Amniotic epithelial cell (primary cell): ENCODE results near the gene SLC27A5.
A peak's percentile ranks its signal among the peaks of the same experiment; 100 is the strongest.
"Not testable (repeated sequence)": the region's sequence is repeated elsewhere in the genome, so short reads cannot be mapped to it uniquely, and the experiment has no call there.

Source experiments
- DNase-seq: peaks from one replicate; pipeline ENCODE4 v3.0.0-alpha.2; 2010; ENCODE audit warnings: low read depth

The SLC27A5 gene

DNA sequence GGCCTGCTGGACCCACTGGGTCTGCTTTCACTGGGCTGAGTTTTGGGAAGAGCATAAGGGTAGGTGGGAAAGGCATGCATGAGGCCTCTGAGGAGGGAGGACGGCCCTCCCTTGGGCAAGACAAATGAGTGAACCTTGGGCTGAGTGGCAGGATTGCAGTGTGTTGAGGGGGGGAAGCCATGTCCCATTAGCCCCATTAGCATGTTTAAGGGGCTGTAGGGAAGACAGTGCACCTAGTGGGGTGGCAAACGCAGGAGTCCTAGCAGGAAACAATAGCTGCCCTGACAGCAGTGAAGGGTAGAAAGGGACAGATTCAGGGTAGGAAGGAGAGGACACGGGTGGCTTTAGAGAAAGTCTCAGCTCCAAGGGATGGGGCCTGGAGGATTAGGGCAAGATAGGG lies 10.9 kb upstream of the SLC27A5 start:
- no peak for DNase-seq

DNA sequence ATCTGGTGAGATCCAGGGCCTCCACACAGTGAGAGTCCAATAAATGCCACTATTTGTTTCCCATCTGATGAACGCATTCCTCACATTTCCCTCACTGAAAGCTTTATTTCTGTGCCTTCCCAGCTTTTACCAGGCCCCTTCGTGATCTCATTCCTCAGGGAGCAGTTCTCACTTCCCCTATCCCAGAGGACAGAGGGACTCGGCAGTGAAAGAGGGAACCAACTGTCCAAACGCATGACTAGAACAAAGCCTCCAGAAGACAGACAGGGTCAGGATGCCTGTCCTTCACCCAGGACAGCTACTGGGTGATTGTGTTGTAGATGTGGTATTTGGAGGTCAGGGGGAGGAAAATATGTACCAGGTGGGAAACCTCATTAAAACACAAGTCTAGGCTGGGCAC lies 9.9 kb upstream of the SLC27A5 start:
- no peak for DNase-seq

DNA sequence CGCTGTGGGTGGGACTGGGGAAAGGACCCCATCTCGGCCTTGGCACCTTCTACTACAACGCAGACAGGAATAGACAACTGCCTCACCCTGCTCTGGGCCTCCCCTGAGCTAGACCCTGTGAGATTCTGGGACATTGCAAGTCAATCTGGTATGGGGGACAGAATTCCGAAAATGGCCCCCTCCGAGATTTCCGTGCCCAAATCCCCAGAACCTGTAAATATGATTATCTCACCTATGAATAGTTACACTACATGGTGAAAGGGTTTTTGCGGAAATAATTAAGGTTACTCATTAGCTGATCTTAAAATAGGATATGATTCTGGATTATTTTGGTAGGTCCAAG lies 8.4 kb upstream of the SLC27A5 start:
- no peak for DNase-seq

DNA sequence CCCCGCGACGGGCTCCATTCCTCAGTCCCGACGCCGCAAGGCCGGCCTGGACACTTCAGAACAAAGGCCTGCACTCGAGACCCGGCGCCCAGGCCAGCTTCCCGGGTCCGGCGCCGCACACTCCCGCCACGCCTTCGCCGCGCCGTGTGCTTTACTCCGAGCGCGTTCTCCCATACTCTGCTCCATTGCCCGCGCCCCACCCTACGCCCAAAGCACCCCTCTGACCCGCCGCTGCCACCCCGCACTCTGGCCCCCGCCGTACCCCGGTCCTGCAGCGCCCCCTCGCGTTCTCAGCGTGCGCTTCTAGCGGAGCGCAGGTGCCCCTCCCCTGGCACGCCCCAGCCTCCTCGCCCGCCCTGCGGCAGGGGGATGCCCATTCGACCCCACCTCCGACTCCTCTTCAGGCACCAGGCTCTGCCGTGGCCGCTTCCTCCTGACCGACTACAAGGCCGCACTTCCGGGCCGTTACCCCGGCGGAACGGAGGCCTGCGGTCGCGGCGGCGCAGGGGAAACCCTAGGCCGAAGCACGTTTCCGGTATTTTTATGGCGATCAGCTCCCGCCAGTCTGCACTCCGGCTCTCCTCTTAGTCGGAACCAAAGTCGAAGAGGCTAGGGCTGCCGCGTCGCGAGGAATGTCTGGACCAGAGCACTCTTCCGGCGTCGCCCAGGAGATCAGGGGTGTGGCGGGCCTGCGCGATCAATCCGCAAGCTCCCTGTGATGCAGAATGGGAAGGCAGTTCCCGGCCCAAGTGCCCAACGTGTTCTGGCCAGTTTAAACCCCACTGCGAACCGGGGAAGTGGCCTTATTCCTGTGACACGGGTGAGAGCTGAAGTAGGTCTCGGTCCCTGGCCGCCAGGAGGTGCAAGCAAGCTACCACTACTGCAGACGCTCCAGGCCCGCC lies 7.8 kb upstream of the SLC27A5 start, which contains the start of gene ZBTB45:
ZBTB45 (minus strand) TSS at position 456 of the 902 bp plus-strand sequence. CDS start 2,137 bp downstream, outside the sequence.
- DNase-seq: peak; percentile 96

DNA sequence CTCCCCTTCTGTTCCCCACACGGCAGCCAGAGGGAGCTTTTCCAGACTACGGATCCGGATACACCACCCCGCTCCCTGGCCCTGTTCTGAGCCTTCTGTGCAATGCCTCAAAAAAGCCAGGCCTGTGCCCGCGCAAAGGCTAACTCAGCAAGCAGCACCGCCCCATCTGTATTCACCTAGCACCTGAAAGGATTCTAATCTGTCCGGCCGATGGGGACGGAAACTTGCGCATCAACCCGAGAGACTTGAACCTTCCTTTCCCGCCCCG lies 7.2 kb upstream of the SLC27A5 start:
- DNase-seq: peak; percentile 67

DNA sequence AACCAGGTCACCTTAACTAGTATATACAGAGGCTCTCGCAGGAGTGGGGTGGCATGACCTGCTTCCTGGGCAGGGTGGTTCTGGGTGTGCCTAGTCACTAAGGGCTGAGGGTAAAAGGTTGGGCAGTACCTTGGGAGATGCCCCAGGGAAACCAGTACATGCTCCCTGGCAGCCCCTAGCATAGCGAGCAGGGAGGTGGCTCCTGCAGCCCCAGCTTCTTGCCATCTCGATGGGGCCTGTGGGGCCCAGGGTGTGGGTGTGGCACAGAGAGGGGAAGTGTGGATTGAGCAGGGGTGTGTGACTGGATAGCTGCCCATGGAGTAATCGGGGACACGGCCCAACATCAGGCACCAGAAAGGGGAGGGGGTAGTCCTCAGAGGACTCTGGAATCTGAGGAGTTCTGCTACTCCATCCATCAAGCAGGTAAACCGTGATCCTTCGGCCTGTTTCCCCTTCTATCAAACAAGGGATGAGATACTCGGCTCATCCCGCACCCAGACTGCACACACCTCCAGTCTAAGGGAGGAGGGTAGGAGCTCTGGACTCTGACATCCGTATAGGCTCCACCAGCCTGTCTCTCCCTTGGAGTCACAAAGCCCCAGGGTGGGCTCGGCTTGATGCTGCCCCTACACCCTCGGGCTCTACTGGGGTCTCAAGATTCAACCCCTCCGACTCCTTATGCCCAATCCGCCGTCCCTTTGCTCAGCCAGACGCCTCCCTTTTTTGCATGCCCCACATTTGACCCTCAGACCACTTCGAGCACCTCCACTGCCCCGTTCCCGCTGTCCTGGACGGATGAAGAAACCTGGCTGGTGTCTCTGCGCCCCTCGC lies 6.7 kb upstream of the SLC27A5 start:
- no peak for DNase-seq

DNA sequence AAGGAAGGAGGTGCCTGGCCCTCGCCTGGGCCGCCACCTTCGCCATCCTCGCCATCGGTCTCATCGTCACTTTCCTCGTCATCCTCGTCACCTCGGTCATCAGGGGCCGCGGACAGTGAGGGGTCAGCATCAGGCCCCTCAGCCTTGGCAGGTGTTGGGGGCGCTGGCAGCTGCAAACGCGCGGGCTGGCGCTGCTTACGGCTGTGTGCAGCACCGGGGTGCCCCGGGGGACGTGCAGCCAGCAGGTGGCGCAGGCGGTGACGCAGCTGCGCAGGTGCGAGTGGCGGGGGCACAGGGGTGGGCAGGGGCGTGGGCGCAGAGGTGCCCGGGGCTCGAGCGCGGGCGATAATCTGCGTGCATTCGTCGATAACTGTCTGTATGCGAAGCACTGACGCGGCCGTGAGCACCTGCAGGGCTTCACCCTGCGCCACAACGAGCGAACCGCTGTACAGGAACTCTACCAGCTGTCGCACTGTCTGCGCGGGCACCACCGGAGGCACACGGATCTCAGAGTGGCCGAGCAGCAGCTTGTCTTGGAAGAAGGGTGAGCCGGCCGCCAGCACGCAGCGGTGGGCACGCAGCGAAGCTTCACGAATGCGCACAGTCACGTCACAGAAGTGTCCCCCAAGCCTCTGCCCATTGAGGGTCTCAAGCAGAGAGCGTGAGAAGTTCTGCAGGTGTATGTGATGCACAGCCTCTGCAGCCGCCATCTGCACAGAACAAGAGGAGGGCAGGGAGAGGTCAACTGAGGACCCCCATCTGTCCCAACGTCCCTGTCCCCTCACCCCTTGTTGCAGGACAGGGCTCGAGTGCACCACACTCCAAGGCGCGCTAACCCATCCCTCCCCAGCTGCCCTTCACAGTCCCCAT lies 5.4 kb upstream of the SLC27A5 start:
- no peak for DNase-seq

DNA sequence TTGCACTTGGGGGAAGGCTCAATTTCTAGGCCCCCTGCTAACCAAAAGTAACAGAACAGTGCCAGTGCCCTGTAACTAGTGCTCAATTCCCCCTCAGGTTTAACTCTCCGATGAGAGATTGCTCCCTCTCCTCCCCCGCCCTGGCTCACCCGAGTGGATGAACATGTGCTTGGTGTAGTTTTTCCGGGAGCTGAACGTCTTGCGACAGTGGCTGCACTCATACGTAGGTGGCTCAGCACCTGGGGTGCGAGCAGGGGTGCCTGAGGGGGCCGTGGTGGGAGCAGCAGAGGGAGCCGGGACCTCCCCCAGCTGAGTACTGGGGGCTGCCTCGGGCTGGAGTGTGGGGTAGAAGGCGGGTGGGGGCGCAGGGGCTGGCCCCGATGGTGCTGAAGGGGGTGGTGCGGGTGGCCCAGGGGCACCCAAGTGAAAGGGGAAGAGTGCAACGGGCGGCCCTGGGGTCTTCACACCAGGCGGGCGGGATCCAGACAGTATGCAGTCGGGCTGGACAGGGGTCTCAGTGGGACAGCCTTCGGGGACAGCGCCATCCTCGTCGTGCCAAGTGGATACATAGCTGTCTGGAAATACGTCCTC lies 4.5 kb upstream of the SLC27A5 start:
- no peak for DNase-seq

DNA sequence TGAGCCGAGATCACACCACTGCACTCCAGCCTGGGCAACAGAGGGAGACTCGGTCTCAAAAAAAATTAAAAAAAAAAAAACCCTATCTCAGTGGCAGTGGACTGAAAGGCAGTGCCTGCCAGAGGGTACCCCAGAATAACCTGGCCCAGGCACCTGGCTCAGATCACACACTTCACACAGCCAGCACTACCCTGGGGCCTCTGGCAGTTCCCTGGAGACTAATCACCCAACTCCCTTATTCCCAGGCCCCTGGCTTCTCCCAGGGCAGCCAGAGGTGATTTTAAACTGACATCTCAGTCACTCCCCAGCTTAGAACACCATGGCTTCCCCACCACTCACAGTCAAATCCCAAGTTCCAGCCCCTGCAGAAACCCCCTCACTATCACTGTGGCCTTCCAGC lies 3.5 kb upstream of the SLC27A5 start:
- no peak for DNase-seq

DNA sequence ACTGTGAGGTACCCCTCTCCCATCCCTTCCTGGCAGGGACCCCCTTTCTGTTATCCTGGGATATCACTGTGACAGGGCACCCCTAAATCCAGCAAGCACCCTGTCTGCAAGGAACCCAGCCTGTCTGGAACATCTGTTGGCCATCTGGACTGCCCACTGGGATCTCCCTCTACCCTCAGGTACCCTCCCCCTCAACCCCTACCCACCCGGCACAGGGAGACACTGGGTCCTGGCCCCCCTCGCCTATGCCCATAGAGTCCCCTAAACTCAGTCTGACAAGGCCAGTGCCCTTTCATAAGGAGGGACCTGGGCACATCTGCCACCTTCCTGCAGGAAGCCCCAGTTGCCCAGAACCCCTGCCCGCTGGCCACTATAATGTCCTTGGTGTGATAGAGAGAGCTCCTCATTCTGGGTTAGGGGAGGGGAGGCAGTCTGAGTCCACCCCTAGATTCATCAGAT lies 2.8 kb upstream of the SLC27A5 start:
- DNase-seq: no peak

DNA sequence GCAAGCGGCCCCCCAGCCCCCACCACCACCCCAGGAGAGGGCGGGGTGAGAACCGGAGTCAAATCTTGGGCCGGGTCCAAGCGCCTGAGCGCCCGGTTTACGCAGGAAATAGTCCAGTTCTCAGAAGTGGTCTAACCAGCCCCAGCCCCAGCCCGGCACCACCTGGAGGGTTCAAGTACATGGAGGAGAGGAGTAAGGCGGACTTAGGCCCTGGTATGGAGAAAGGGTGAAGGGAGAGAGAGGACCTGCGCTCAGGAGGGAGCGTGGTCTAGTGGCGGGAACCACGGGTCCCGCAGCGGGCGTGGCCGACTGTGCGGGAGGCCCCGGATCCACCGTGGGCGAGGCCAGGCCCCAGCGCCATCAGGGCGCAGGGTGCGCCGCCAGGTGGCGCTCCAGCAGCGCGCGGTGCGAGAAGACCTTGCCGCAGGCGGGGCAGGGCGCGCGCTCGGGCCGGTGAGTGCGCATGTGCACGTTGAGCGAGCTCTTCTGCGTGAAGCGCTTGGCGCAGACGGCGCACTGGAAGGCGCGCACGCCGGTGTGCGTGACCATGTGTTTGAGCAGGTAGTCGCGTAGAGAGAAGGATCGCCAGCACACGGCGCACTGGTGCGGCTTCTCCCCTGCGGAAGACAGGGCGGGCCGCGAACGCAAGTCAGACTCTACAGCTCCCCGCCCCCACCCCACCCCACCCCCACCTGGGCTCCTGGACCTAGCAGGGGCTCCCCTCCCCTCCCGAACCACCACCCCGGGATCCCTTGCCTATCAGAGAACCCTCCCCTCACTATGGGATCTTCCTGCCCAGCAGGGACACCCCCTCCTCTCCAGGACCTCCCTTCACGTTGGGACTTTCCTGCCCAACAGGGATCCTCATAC lies 2.1 kb upstream of the SLC27A5 start:
- peak; percentile 83 for DNase-seq

DNA sequence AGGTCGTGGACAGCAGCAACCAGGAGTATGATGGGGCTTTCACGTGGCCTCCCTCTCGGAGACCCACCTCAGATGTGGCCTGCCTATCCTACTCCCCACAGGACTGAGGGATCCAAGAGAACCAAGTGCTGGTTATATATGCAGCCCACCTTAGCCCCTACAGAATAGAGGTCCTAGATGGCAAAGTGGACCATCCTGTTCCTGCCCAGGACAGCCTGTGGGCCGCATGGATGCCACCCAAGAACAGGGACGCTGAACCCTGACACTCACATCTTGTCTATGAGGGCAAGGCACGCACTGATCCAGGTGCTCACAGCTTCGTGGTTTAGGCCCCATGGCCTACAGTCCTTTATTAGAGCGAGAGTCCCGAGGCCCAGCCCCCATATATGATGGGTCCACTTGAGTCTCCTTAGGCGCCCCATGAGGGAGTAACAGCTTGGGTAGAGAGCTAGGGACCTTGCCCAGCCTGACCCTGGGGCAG lies 1.5 kb upstream of the SLC27A5 start:
- no peak for DNase-seq

DNA sequence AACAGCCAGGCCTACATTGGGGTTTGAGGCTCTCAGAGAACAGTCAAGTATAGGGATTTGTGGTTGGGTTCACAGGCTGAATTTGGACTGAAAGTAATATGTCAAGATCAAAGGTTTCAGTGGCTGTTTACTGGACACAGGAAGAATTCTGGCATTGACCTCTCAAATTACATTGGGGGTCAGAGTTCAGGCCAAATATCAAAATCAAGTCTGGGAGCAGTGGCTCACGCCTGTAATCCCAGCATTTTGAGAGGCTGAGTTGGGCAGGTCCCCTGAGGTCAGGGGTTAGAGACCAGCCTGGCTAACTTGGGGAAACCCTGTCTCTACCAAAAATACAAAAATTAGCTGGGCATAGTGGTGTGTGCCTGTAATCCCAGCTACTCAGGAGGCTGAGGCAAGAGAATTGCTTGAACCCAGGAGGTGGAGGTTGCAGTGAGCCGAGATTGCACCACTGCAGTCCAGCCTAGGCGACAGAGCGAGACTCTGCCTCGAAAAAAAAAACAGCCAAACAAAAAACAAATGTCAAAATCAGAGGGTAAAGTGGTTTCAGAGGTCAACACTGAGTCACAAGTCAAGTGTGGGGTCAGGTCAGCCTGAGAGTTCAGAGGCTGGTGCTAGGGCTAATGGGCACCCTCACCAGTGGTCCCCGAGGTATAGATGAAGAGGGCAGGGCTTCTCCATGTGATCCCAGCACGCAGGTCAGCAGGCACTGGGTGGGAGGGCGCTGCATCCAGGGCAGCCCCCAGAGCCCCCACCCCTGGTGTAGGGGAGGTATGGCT lies 1.5 kb downstream of the SLC27A5 start:
- DNase-seq: no peak

DNA sequence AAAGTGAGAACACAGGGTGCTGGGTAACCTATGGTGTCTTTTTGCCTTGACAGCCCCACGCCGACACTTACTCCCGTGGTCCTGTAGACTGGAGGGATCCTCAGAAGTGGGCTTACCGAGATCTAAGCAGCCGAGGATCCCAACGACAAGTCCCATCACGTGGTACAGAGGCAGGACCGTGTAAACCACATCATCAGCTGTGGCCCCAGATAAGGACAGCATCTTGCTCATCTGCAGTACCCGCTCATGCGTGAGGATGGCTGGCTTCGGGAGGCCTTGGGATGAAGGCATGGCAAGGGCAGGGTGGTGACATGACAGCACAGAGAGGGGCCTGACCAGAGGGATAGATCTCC lies 2.1 kb downstream of the SLC27A5 start:
- DNase-seq: no peak

DNA sequence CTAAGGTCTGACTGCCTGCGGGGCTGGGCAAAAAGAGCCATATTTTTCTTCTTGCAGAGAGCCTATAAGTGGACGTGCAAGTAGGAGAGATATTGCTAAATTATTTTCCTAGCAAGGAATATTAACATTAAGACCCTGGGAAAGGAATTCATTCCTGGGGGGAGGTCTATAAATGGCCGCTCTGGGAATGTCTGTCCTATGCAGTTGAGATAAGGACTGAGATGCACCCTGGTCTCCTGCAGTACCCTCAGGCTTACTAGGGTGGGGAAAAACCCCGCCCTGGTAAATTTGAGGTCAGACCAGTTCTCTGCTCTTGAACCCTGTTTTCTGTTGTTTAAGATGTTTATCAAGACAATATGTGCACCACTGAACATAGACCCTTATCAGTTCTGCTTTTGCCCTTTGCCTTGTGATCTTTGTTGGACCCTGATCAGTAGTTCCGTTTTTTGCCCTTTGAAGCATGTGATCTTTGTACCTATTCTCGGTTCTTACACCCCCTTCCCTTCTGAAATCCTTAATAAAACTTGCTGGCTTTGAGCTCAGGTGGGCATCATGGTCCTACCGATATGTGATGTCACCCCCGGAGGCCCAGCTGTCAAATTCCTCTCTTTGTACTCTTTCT lies 4.1 kb downstream of the SLC27A5 start:
- DNase-seq: not testable (repeated sequence)

DNA sequence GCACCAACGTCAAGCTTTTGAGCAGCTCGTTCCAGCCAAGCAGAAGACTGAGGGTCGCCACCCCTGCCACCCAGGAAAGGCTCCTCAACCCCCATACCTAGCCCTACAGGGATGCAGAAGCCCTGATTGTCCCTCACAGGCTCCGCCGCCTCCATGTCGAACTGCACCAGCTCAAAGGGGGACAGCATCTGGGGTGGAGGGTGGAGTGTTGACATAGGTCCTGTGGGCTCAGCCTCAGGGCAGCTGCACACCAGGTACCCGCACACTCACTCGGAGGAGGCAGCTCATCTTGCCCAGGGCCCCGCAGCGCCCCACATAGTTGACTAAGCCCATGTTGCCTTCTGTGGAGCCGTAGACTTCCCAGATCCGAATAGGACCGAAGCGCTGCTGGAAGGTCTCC lies 11.6 kb downstream of the SLC27A5 start:
- DNase-seq: no peak

DNA sequence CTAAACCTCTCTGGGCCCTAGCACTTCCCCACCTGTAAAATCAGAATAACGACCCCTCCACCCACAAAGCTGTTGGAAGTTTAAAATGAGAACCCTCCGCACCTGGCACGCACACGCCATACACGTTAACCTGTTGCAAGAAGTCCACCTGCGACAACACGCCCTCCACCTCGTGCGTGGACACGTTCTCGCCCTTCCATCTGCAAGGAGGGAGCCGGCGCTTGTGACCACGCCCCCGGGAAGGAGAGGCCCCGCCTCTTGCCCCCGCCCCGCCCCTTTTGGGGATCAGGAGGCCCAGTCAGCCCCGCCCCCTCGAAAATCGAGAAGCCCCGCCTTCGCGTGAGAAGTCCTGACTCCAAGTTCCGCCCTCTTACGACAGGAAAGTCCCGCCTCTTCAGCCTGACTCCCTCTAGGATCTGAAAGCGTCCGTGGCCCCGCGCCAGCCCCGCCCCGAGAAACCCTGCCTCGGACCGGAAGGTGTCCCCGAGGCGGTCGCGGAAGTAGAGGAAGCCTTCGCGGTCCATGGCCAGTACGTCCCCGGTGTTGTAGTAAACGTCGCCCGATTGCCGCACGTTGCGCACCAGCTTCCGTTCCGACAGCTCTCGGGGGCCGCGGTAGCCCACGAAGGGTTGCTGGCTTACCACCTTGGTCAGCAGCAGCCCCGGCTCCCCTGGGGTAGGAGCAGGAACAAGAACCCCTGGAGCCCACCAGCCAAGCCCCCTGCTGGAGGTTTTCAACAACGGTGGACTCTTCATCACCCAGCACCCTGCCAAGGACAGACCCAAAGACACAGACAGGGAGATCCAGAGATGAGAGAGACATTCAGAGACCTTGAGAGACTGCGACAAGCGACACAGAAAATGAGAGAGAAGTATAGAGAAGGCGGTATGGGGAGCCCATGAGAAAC lies 12.5 kb downstream of the SLC27A5 start:
- DNase-seq: peak; percentile 97

DNA sequence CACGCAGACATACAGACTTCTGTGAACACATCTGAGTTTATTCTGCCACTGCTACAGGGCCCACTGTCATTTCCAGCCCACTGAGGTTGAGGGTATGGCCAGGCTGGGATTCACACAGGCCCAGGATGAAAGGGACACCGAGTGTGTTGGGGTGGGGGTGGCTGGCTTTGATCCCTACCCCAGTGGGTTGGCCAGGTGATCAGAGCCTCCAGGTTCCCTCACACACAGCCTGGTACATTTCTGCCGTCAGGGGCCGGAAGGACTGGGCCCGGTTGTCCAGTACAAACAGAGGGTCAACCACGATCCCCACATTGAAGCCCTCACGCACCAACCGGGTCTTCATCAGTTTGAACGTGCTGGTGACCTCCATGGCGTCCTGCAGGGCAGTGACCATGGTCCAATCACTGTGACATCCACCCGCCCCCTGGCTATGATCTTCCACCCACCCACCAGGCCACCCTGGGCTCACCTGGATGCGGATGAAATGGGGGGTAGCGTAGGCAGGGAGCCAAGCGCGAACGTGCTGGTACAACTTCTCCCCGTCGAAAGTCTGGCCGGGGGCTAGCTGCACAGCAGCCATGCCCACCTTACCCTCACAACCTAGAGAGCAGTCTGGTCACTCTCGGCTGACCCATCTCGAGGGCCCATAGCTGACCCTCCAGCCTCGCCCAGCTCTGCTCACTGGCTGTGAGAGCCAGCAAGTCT lies 13.3 kb downstream of the SLC27A5 start:
- DNase-seq: no peak
